DND-41 (cell line): ENCODE data around the gene PILRA.

Experiments used
- CTCF ChIP-seq: IDR thresholded peaks from 2 replicates; pipeline ENCODE4 v1.5.1; 2012; ENCODE audit warnings: borderline replicate concordance, low read length, moderate library complexity, mild to moderate bottlenecking; ENCODE audit not compliant: poor library complexity, severe bottlenecking; ENCODE audit errors: extremely low read depth
- EZH2 ChIP-seq: IDR thresholded peaks from 3 replicates; pipeline ENCODE4 v1.6.1; 2012; ENCODE audit warnings: borderline replicate concordance, low read depth, mild to moderate bottlenecking, moderate library complexity, low read length, inconsistent platforms; ENCODE audit not compliant: severe bottlenecking

GRCh38 chr7:100386940-100387339, 13.7 kb downstream of the PILRA start:
- no peak for TF ChIP-seq EZH2
- TF ChIP-seq CTCF: no peak
